ENCODE measurements around the gene SPACA4.
A peak's percentile ranks its signal among the peaks of the same experiment; 100 is the strongest.

The SPACA4 gene

DNA sequence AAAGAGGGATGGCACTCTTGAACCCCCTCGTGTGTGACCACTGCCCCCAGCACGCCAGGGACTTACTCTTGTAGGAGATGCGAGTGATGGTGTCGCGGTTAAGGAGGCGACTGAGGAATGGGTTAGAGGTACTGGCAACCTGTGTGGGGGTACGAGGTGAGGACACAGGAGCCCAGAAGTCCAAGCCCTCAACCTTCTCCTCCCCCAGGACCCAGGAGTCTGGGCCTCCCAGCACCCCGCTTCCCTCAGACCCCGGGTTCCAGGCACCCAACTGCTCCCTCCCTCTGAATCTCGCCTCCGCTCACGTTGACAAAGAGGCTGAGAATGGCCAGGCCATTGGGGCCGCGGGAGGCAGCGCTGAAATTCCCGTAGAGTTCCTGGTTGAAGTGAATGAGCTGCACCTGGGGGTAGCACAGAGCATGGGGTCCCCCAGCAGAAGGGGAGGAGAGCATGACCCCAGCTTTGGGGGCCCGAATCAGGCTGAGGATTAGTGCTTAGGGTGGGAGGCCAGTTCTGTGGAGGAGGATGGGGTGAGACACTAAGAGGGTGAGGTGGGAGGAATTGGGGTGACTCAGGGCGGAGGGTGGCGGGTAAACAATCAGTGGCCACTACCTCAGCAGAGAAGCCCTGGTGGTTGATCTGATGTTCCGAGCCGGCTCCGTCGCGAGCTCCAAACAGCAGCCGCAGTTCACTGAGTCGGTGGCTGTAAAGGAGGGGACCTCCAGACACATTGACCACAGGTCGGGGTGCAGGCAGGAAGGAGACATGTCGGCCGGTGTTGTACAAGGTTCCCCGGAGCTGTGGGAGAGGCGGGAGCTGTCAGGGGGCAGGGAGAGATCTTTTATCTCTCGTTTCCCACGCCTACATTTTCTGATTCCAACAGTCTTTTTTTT is 33.2 kb downstream of the SPACA4 start:
- TF ChIP-seq, protein P1, sequence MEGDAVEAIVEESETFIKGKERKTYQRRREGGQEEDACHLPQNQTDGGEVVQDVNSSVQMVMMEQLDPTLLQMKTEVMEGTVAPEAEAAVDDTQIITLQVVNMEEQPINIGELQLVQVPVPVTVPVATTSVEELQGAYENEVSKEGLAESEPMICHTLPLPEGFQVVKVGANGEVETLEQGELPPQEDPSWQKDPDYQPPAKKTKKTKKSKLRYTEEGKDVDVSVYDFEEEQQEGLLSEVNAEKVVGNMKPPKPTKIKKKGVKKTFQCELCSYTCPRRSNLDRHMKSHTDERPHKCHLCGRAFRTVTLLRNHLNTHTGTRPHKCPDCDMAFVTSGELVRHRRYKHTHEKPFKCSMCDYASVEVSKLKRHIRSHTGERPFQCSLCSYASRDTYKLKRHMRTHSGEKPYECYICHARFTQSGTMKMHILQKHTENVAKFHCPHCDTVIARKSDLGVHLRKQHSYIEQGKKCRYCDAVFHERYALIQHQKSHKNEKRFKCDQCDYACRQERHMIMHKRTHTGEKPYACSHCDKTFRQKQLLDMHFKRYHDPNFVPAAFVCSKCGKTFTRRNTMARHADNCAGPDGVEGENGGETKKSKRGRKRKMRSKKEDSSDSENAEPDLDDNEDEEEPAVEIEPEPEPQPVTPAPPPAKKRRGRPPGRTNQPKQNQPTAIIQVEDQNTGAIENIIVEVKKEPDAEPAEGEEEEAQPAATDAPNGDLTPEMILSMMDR (IDR thresholded peaks at IDR 0.05; ENCODE audit: borderline replicate concordance, insufficient read depth, low read depth, low read length): no peak
- no peak overlapping the region for H3K4me3 ChIP-seq (ENCODE audit: low read depth, low read length)

- TF ChIP-seq, protein P1 (IDR thresholded peaks at IDR 0.05; ENCODE audit: borderline replicate concordance, insufficient read depth, low read depth, low read length): no peak
- H3K4me3 ChIP-seq (ENCODE audit: low read depth, low read length): no peak overlapping the region
These were observed 35.3 kb downstream of the SPACA4 start for GRCh38 chr19:48641850-48642249.

DNA sequence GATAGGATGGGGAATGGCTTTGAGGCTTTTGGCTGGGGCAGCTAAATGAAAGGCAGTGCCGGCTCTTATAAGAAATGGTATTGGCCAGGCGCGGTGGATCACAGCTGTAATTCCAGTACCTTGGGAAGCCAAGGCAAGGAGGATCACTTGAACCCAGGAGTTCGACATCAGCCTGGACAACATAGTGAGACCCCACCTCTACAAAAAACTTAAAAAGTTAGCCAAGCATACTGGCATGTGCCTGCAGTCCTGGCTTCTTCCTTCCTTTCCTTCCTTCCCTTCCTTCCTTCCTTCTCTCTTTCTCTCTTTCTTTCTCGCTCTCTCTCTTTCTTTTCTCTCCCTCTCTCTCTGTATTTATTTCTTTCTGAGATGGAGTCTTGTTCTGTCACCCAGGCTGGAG is 36.3 kb downstream of the SPACA4 start:
- TF ChIP-seq, protein P1 (IDR thresholded peaks at IDR 0.05; ENCODE audit: borderline replicate concordance, insufficient read depth, low read depth, low read length): no peak
- H3K4me3 ChIP-seq (ENCODE audit: low read depth, low read length): no peak overlapping the region

- TF ChIP-seq, protein P1 (IDR thresholded peaks at IDR 0.05; ENCODE audit: borderline replicate concordance, insufficient read depth, low read depth, low read length): no peak
These were observed 37.8 kb downstream of the SPACA4 start for GRCh38 chr19:48644355-48644754.

DNA sequence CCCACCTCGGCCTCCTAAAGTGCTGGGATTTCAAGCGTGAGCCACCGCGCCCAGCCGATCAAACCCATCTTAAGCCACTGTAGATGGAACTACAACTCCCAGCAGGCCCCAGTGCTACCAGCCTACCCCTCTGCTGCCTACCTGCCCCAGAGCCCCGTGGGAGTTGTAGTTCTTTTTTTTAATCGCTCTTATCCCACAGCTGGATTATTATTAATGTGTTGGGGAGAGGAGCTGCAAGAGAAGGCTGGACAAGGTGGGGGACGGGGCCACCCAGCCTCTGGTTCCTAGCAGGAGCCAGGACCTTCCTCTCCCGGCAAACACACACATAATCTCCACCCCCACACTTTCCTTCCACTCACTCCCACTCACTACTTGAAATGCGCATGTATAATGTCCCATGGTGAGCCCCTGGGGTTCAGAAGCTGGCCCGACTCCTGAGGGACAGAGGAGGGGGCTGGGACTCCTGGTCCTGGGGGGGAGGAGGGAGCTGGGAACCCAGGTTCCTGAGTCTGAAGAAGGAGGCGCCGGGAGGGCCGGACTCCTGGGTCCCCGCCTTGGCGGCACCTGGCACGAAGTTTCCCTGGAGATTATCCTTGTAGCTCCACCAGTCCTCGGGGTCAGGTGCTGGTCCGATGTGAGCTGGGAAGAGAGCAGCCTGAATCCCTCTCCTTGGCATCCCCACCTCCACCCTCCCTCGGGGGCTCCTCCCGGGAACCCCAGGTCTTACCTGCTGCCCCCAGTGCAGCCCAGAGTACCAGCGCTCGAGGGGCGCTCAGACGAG is 38.5 kb downstream of the SPACA4 start:
- H3K4me3 ChIP-seq (ENCODE audit: low read depth, low read length): peak overlapping the region; percentile 56
- TF ChIP-seq, protein P1 (IDR thresholded peaks at IDR 0.05; ENCODE audit: borderline replicate concordance, insufficient read depth, low read depth, low read length): no peak

More at GRCh38 chr19:48644355-48644754, 37.8 kb downstream of the SPACA4 start:
- no peak overlapping the region for H3K4me3 ChIP-seq (ENCODE audit: low read depth, low read length)

GRCh38 chr19:48645620-48646000 is 39.1 kb downstream of the SPACA4 start:
- TF ChIP-seq, protein P1 (IDR thresholded peaks at IDR 0.05; ENCODE audit: borderline replicate concordance, insufficient read depth, low read depth, low read length): no peak
- peak overlapping the region; percentile 56 for H3K4me3 ChIP-seq (ENCODE audit: low read depth, low read length)
